A549 (cell line): Measurements from ENCODE around the gene HAND2. TPM values are rescaled to one million over a fixed set of nuclear protein-coding genes. Genes with fewer than 3 reads are reported as not detected.

Experiments used
- ATAC-seq, 2 experiments: fragments of 200-7000 bp in 1 of 2; fragments of >200 bp in 1 of 2; cut with Nextera tagmentation in 1 of 2; cut with Tn5 transposase in 1 of 2; 3 replicates each; pipeline versions ENCODE4 v1.8.0 to v1.9.1; 2018 to 2020; ENCODE audit warnings: mild to moderate bottlenecking in 1 of 2, moderate library complexity in 1 of 2
- CTCF ChIA-PET: fragments of 300-600 bp; sonication (Branson Sonifier 250); formaldehyde crosslinking; extraction: SDS; loops from one replicate; lab custom pipeline; 2021; ENCODE audit warnings: antibody characterized with exemption, inconsistent platforms; lab: Yijun Ruan, JAX
- POLR2A ChIA-PET: fragments of 350-600 bp; formaldehyde crosslinking; extraction: SDS; loops from one replicate; lab custom pipeline; 2021; ENCODE audit warnings: antibody characterized with exemption, inconsistent platforms; lab: Yijun Ruan, JAX
- DNase-seq, 2 experiments: peaks; one replicate each; pipeline versions ENCODE4 v3.0.0 to v3.0.0-alpha.2; 2011 to 2016; ENCODE audit warnings: low read depth in 1 of 2, low spot score in 1 of 2
- FAIRE-seq: peaks from 2 replicates; lab custom pipeline; 2011; peaks lifted over from hg19 to GRCh38; lab: Jason Lieb, UNC
- H3K27ac ChIP-seq, 2 experiments: fragments of >200 bp; sonication (Bioruptor Twin); formaldehyde crosslinking; 3 replicates each; pipeline ENCODE4 v1.5.1; 2016 to 2017
- H3K4me1 ChIP-seq: fragments of >200 bp; sonication (Bioruptor Twin); formaldehyde crosslinking; 3 replicates; pipeline ENCODE4 v1.6.1; 2016
- H3K4me2 ChIP-seq: fragments of >200 bp; sonication (Bioruptor Twin); formaldehyde crosslinking; 3 replicates; pipeline ENCODE4 v1.6.1; 2016
- H3K4me3 ChIP-seq: fragments of >200 bp; sonication (Bioruptor Twin); formaldehyde crosslinking; 3 replicates; pipeline ENCODE4 v1.5.1; 2016
- H3K9me3 ChIP-seq: fragments of >200 bp; sonication (Bioruptor Twin); formaldehyde crosslinking; 3 replicates; pipeline ENCODE4 v1.6.1; 2016
- BCL3 ChIP-seq: fragments of >200 bp; sonication (Bioruptor Twin); formaldehyde crosslinking; IDR thresholded peaks from 3 replicates; pipeline ENCODE4 v1.6.1; 2016
- CBX2 ChIP-seq: fragments of 200-600 bp; sonication (generic); IDR thresholded peaks from 2 replicates; pipeline ENCODE4 v1.6.1; 2016; ENCODE audit warnings: low read depth, mild to moderate bottlenecking, borderline replicate concordance
- CBX8 ChIP-seq: fragments of 200-600 bp; sonication (generic); IDR thresholded peaks from 2 replicates; pipeline ENCODE4 v1.6.1; 2016
- CHD2 ChIP-seq: fragments of 150-350 bp; IDR thresholded peaks from 2 replicates; pipeline ENCODE4 v1.6.1; 2014; ENCODE audit warnings: low read length; ENCODE audit not compliant: partially characterized antibody
- ELK1 ChIP-seq: fragments of 150-350 bp; IDR thresholded peaks from 2 replicates; pipeline ENCODE4 v1.6.1; 2014; ENCODE audit warnings: low read depth, mild to moderate bottlenecking, low read length
- HOXA7 ChIP-seq: fragments of 250-450 bp; sonication (Bioruptor Pico); IDR thresholded peaks from 2 replicates; pipeline ENCODE4 v1.5.0; 2020; ENCODE audit warnings: mild to moderate bottlenecking, moderate library complexity
- HOXB5 ChIP-seq: fragments of 250-450 bp; sonication (Bioruptor Pico); IDR thresholded peaks from 2 replicates; pipeline ENCODE4 v1.5.0; 2020; ENCODE audit warnings: mild to moderate bottlenecking, moderate library complexity
- KDM5A ChIP-seq: fragments of 200-600 bp; sonication (generic); IDR thresholded peaks from 2 replicates; pipeline ENCODE4 v1.6.1; 2016; ENCODE audit warnings: antibody characterized with exemption, mild to moderate bottlenecking
- MYC ChIP-seq: IDR thresholded peaks from 2 replicates; pipeline ENCODE4 v1.6.1; 2012; ENCODE audit warnings: mild to moderate bottlenecking, inconsistent platforms, low read length, improper control_type of control experiment, borderline replicate concordance
- NPAS2 ChIP-seq: fragments of 250-450 bp; sonication (Bioruptor Pico); IDR thresholded peaks from 2 replicates; pipeline ENCODE4 v1.8.0; 2022; ENCODE audit warnings: mild to moderate bottlenecking, moderate library complexity, borderline replicate concordance
- NR3C1 ChIP-seq: fragments of >200 bp; sonication (Bioruptor Twin); formaldehyde crosslinking; IDR thresholded peaks from 3 replicates; pipeline ENCODE4 v1.6.1; 2017
- PBX3 ChIP-seq: IDR thresholded peaks from 2 replicates; pipeline ENCODE4 v1.6.1; 2012
- POLR2AphosphoS2 ChIP-seq: conservative IDR thresholded peaks from 2 replicates; pipeline ENCODE4 v1.6.1; 2012; ENCODE audit warnings: low read length, improper control_type of control experiment, inconsistent platforms
- RCOR1 ChIP-seq: fragments of 150-350 bp; IDR thresholded peaks from 2 replicates; pipeline ENCODE4 v1.6.1; 2014; ENCODE audit warnings: antibody characterized with exemption, low read length, low read depth
- REST ChIP-seq: fragments of 200-600 bp; sonication (generic); IDR thresholded peaks from 2 replicates; pipeline ENCODE4 v1.6.1; 2016; ENCODE audit warnings: antibody characterized with exemption, mild to moderate bottlenecking, moderate library complexity
- USF2 ChIP-seq: fragments of 450-650 bp; IDR thresholded peaks from 2 replicates; pipeline ENCODE4 v1.6.1; 2014; ENCODE audit warnings: antibody characterized with exemption
- WGBS: methylation state at CpG from one replicate; pipeline ENCODE4 v1.1.6; 2017; ENCODE audit errors: missing lambda C conversion rate; 5-methylcytosine and 5-hydroxymethylcytosine counted together
- polyA plus RNA-seq, 4 experiments: library from polyadenylated mRNA; depleted of rRNA in 3 of 4; stranded (reverse); fragments of >200 nt; fragmentation: RNase III in 1 of 4; extraction: RNeasy Plus Mini Kit Qiagen cat#74134 plus additional on column Dnase treatment in 1 of 4; gene quantifications; 2 replicates in 3 of 4; 3 replicates in 1 of 4; pipeline ENCODE4 v1.2.3, GENCODE V29; 2011 to 2017

HAND2 gene
- polyA plus RNA-seq, 2 of the 4 experiments (the other 2 are of a cell fraction), result 0.44 to 0.63 TPM

- ChIA-PET CTCF (interaction anchor here (1.0 kb wide), 1 partner anchor 8 kb away, joined by 5 read pairs; no protein-coding TSS in a partner anchor), POLR2A (no interaction called here)
- DNase-seq (no peak), FAIRE-seq (no peak), ATAC-seq (no peak)
- H3K27ac ChIP-seq, result no peak overlapping the region
- no peaks in the 10 kb centered on the region for H3K4me1 ChIP-seq
- no peak overlapping the region for H3K4me3 ChIP-seq
- WGBS, result 60% methylated on average over 5 of the region's 5 CpGs
- TF ChIP-seq RCOR1, result no peak
- no peak for TF ChIP-seq NPAS2 (CRISPR knock-in tag)
- TF ChIP-seq REST, result no peak
- TF ChIP-seq PBX3, result no peak
- no peak for TF ChIP-seq CHD2
- H3K9me3 ChIP-seq, result no peaks in the 10 kb centered on the region
- H3K4me2 ChIP-seq, result no peak overlapping the region
Observed at GRCh38 chr4:173502282-173502681, 27.7 kb downstream of the HAND2 start.

GRCh38 chr4:173501592-173502150 is 28.4 kb downstream of the HAND2 start:
- ChIA-PET CTCF (interaction anchor here (1.1 kb wide), 1 partner anchor 81 kb away, joined by 3 read pairs; no protein-coding TSS in a partner anchor), POLR2A (no interaction called here)
- ATAC-seq, result no peak
- Histone ChIP-seq H3K4me2 (no peak overlapping the region), H3K9me3 (no peaks in the 10 kb centered on the region), H3K4me3 (no peak overlapping the region), H3K4me1 (no peaks in the 10 kb centered on the region), H3K27ac (no peak overlapping the region)
- no peak for DNase-seq
- 69% methylated on average over 21 of the region's 21 CpGs for WGBS
- no peak for TF ChIP-seq CBX2
- TF ChIP-seq MYC, result no peak
- TF ChIP-seq CBX8, result no peak
- no peak for TF ChIP-seq POLR2AphosphoS2
- TF ChIP-seq ELK1, result no peak
- no peak for TF ChIP-seq BCL3
- TF ChIP-seq USF2, result no peak
- no peak for TF ChIP-seq NR3C1
- TF ChIP-seq KDM5A, result no peak
- no peak for TF ChIP-seq HOXB5 (CRISPR knock-in tag)
- no peak for TF ChIP-seq HOXA7
- no peak for FAIRE-seq
